Muscle layer of duodenum (tissue), 2 donors: ENCODE measurements around the gene IGSF6.

Source experiments
- H3K27ac ChIP-seq: one replicate; pipeline ENCODE4 v1.7.0; 2013; ENCODE audit warnings: mild to moderate bottlenecking, low read length
- H3K27me3 ChIP-seq: one replicate; pipeline ENCODE4 v1.7.0; 2013; ENCODE audit warnings: low read depth, mild to moderate bottlenecking, control low read depth, low read length
- H3K36me3 ChIP-seq, 2 donors: one replicate each; pipeline ENCODE4 v1.7.0; 2013; ENCODE audit warnings: low read length in 2 of 2, control low read depth in 1 of 2, mild to moderate bottlenecking in 1 of 2; ENCODE audit not compliant: insufficient read depth in 2 of 2, control insufficient read depth in 1 of 2
- H3K4me1 ChIP-seq, 2 donors: one replicate each; pipeline ENCODE4 v1.7.0; 2013; ENCODE audit warnings: low read length in 2 of 2, mild to moderate bottlenecking in 2 of 2, control low read depth in 1 of 2, moderate library complexity in 1 of 2; ENCODE audit not compliant: insufficient read depth in 2 of 2, control insufficient read depth in 1 of 2
- H3K4me3 ChIP-seq, 2 donors: one replicate each; pipeline ENCODE4 v1.7.0; 2013; ENCODE audit warnings: low read length in 2 of 2, low read depth in 1 of 2, mild to moderate bottlenecking in 1 of 2
- H3K9me3 ChIP-seq, 2 donors: one replicate each; pipeline ENCODE4 v1.7.0; 2013; ENCODE audit warnings: low read length in 2 of 2, control low read depth in 1 of 2, mild to moderate bottlenecking in 1 of 2; ENCODE audit not compliant: control insufficient read depth in 1 of 2
- donor health status: healthy.

Gene IGSF6

DNA sequence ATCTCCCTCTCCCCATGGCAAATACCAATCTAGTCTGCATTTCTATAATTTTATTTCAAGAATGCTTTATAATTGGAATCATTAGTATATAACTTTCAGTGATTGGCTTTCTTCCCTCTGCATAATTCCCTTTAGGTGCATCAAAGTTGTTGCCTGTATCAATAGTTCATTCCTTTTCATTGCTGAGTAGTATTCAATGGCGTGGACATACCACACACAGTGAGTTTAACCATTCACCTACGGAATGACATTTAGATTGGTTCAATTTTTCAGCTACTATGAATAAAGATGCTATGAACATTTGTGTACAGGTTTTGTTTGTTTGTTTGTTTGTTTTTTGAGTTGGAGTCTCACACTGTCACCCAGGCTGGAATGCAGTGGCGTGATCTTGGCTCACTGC lies 21.1 kb upstream of the IGSF6 start:
- Histone ChIP-seq H3K4me1 (no peaks in the 10 kb centered on the region), H3K36me3 (no peaks in the 10 kb centered on the region), H3K9me3 (peaks cover 0 to 5% of the 10 kb centered on the region in 2 donors), H3K4me3 (no peak overlapping the region), H3K27ac (no peak overlapping the region), H3K27me3 (no peaks in the 10 kb centered on the region)

DNA sequence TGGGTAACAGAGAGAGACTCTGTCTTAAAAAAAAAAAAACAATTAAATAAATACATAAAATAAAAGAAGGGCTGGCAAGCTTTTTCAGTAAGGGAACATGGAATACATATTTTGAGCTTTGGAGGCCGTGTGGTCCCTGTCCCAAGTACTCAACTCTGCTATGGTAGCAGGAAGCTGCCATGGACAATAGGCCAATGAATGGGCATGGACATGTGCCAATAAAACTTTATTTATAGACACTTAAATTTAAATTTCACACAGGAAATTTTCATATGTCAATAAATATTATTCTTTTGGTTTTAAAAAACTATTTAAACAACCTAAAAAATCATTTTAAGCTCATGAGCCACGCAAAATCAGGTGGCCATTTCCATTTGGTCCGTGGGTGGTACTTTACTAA lies 15.2 kb upstream of the IGSF6 start:
- Histone ChIP-seq H3K27ac (no peak overlapping the region), H3K9me3 (no peaks in the 10 kb centered on the region), H3K36me3 (no peaks in the 10 kb centered on the region), H3K27me3 (peaks cover 3% of the 10 kb centered on the region), H3K4me3 (no peak overlapping the region), H3K4me1 (peaks cover 0 to 9% of the 10 kb centered on the region in 2 donors)

- Histone ChIP-seq H3K36me3 (no peaks in the 10 kb centered on the region), H3K9me3 (no peaks in the 10 kb centered on the region), H3K27ac (no peak overlapping the region), H3K27me3 (peaks cover 3% of the 10 kb centered on the region), H3K4me3 (no peak overlapping the region), H3K4me1 (peaks cover 0 to 9% of the 10 kb centered on the region in 2 donors)
Observed at GRCh38 chr16:21666772-21667171, 14.4 kb upstream of the IGSF6 start.

GRCh38 chr16:21664801-21665492 lies 12.5 kb upstream of the IGSF6 start:
- peaks cover 3% of the 10 kb centered on the region for H3K27me3 ChIP-seq
- no peaks in the 10 kb centered on the region for H3K9me3 ChIP-seq
- H3K27ac ChIP-seq = no peak overlapping the region
- no peaks in the 10 kb centered on the region for H3K36me3 ChIP-seq
- no peak overlapping the region for H3K4me3 ChIP-seq
- H3K4me1 ChIP-seq = peaks cover 0 to 9% of the 10 kb centered on the region in 2 donors

DNA sequence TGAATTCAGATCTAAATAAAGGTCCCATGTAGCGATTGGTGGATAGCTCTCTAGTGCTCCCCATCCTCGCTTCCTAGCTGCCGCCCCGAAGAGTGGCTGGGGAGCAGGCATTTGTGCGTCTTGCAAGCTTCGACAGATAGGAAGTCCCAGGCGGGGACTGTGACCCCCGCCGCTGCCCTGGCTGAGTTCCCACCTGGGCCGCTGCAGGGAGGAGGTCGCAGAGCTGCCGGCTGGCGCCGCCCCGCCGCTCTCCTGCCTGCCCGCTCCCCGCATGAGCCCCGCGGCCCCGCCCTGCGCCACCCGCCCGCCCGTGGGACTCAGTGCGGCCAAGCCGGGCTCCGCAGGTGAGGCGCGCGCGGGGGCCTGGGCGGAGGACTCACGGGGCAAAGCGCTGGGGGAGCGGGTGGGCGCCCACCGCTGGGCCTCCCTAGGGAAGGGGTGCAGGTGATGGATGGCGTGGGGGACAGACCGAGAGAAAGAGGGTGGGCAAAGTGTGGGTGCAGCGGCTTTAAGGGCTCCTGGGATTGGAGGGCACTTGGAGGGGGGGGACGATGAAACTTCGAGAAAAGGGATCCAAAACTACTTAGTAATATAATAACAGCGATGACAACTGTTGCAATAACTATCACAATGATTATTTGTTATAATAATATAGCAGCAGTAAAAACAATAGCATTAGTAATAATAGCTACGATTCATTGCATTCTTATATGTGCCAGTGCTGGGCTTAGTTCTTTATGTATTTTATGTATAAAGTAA lies 11.7 kb upstream of the IGSF6 start, which contains the start of gene OTOA:
OTOA (plus strand) TSS at position 80 of the 759 bp plus-strand sequence. CDS start 14,547 bp downstream, outside the sequence.
- Histone ChIP-seq H3K4me3 (peak within 1 kb of the TSS in 1 of 2 donors; percentile 56), H3K4me1 (peaks cover 0 to 9% of the 10 kb centered on the region in 2 donors), H3K9me3 (no peaks in the 10 kb centered on the region), H3K27ac (no peak within 1 kb of the TSS), H3K36me3 (no peaks in the 10 kb centered on the region), H3K27me3 (peaks cover 3% of the 10 kb centered on the region)

GRCh38 chr16:21659124-21659523 lies 6.7 kb upstream of the IGSF6 start:
- Histone ChIP-seq H3K27ac (no peak overlapping the region), H3K27me3 (no peaks in the 10 kb centered on the region), H3K36me3 (no peaks in the 10 kb centered on the region), H3K9me3 (no peaks in the 10 kb centered on the region), H3K4me1 (peaks cover 0 to 16% of the 10 kb centered on the region in 2 donors), H3K4me3 (no peak overlapping the region)

DNA sequence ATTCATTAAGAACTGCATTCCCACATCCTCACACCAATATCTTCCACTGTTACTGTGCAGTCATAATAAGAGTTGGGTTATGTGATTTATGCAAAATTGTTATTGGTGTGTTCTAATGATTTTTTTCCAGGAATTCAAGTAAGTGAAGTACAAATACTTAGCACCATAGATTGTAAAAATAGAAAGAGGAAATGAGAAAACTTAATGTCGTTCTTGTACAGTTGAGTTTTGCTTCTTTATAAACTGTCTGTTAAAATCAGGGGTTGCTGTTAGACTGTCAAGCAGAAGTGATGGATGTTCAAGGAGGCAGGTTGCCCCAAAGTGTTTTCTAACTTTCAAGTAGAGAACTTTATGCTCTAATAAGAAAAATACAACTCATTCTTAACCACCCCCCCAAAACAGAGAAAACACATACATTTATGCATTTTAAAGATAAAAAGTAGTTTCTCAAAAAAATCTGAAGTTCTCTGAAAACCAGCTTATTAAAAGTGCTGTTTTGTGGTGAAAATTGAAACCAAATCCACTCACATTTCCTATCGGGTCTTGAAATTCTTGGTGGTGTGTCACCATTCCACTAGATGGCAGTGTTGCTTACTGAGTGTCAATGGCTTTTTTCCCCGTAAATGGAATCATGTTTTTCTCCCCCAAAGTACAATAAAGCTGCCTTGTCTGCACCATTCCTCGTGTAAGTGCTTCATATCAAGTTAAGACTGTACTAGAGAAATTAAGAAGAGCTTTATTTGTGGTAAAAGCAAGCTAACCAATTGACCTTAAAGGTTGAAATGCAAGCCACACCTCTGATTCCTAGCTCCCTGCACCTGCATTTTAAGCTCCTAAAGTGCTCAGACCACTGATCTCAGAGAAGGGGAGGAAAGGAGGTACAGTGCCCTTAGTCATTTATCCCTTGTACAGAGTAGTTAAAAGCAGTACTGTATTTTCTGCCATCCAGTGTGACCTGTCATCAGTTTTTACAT lies 4.7 kb upstream of the IGSF6 start:
- Histone ChIP-seq H3K4me1 (peaks cover 0 to 16% of the 10 kb centered on the region in 2 donors), H3K36me3 (no peaks in the 10 kb centered on the region), H3K4me3 (no peak overlapping the region), H3K27ac (no peak overlapping the region), H3K9me3 (no peaks in the 10 kb centered on the region), H3K27me3 (no peaks in the 10 kb centered on the region)

GRCh38 chr16:21654881-21655280 lies 2.5 kb upstream of the IGSF6 start:
- H3K4me1 ChIP-seq = peaks cover 0 to 16% of the 10 kb centered on the region in 2 donors
- H3K36me3 ChIP-seq = no peaks in the 10 kb centered on the region
- H3K27ac ChIP-seq = no peak overlapping the region
- H3K27me3 ChIP-seq = no peaks in the 10 kb centered on the region
- H3K9me3 ChIP-seq = no peaks in the 10 kb centered on the region
- H3K4me3 ChIP-seq = no peak overlapping the region

DNA sequence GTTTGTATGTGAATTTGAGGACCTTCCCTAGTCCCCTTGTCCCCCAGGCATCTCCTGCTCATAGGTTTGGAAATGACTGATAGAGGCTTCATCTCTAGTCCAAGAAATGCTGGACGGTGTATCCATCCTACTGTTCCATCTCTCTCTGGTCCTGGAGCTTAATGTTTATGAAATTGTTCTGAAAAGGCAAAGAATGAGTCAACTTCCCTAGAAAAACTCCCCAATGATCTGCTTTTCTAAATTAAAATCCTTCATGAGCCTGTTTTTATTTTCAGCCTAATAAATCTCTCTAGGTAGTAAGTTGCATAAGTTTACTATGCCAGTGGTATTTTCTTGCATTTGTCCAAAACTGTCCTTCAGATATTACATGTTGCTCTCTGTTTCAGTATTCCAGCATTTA lies 2.1 kb upstream of the IGSF6 start:
- Histone ChIP-seq H3K4me3 (no peak overlapping the region), H3K36me3 (no peaks in the 10 kb centered on the region), H3K27ac (no peak overlapping the region)

DNA sequence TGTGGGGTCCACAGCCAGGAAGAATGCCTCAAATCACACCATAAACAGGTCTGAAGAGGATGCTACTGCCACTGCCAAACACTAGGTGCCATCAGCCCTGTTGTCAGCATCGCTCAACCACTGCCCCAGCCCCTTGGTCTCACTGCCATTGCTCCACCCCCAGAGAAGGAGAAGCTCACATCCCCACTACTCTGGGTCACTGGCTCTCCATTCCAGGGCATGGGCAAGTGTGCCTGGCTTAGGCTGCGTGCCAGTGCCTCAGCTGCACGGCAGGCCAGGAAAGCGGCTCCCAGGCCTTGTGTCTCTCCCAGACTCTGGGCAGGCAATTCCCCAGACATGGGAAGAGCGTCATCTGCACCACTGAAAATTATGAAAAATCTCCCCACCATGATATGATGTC lies 1.2 kb upstream of the IGSF6 start:
- no peaks in the 10 kb centered on the region for H3K36me3 ChIP-seq
- H3K4me1 ChIP-seq = peaks cover 0 to 16% of the 10 kb centered on the region in 2 donors
- no peak overlapping the region for H3K27ac ChIP-seq
- H3K9me3 ChIP-seq = no peaks in the 10 kb centered on the region
- H3K27me3 ChIP-seq = no peaks in the 10 kb centered on the region
- no peak overlapping the region for H3K4me3 ChIP-seq

More for the DNA sequence above, 2.1 kb upstream of the IGSF6 start:
- Histone ChIP-seq H3K4me1 (peaks cover 0 to 16% of the 10 kb centered on the region in 2 donors), H3K27me3 (no peaks in the 10 kb centered on the region), H3K9me3 (no peaks in the 10 kb centered on the region)

DNA sequence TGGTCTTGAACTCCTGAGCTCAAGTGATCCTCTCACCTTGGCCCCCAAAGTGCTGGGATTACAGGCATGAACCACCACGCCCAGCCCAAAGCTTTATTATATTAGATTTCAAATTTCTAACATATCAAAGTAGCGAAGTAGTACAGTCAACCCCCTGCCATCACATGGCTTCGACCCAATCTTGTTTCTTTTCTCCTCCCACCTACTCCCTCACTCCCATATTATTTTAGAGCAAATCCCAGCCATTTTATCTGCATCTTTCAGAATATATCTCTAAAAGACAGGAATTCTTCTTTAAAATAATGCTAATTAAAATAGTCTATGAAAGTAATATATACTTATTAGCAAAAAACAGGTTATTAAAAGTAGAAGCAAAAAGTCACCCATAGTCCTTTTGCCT lies 893 bp downstream of the IGSF6 start:
- H3K9me3 ChIP-seq = no peaks in the 10 kb centered on the region
- peaks cover 0 to 19% of the 10 kb centered on the region in 2 donors for H3K4me1 ChIP-seq
- no peaks in the 10 kb centered on the region for H3K27me3 ChIP-seq
- H3K4me3 ChIP-seq = peak overlapping the region in 1 of 2 donors; percentile 9
- H3K27ac ChIP-seq = no peak overlapping the region
- peaks cover 0 to 3% of the 10 kb centered on the region in 2 donors for H3K36me3 ChIP-seq
